Measurements from ENCODE around the gene CA7. TPM values are rescaled to one million over a fixed set of nuclear protein-coding genes. Genes with fewer than 3 reads are reported as not detected.
"Not testable (repeated sequence)": the region's sequence is repeated elsewhere in the genome, so short reads cannot be mapped to it uniquely, and the experiment has no call there.

CA7 gene
- total RNA-seq, 2 donors from 2014 or later = not detected

DNA sequence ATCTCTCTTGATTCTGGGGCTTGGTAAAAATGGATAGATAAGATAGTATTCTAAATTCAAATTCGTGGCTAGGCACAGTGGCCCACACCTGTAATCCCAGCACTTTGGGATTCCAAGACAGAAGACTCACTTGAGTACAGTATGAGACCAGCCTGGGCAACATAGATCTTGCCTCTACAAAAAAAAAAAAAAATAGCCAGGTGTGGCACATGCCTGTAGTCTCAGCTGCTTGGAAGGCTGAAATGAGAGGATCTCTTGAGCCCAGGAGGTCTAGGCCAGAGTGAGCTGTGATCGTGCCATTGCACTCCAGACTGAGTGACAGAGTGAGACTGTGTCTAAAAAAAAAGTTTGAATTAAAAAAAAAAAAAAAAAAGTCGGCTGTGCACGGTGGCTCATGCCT is 45.4 kb downstream of the CA7 start:
- intact Hi-C loops (cut with DNase I) = loop anchor here (5.0 kb wide), 2 partner anchors 38 to 268 kb away; partner anchors contain the start of genes FBXL8 (in 1 of the 2), RRAD (in 1 of the 2) and TRADD (in 1 of the 2)
- DNase-seq (ENCODE audit: low spot score) = no peak

- DNase-seq (ENCODE audit: low spot score) = no peak
- intact Hi-C loops (cut with DNase I) = loop anchor here (5.0 kb wide), 2 partner anchors 37 to 267 kb away; partner anchors contain the start of genes FBXL8 (in 1 of the 2), RRAD (in 1 of the 2) and TRADD (in 1 of the 2)
Measured at GRCh38 chr16:66890799-66891198, 46.6 kb downstream of the CA7 start.

- DNase-seq (ENCODE audit: low spot score) = no peak
- intact Hi-C loops (cut with DNase I) = loop anchor here (5.0 kb wide), 2 partner anchors 36 to 266 kb away; partner anchors contain the start of genes FBXL8 (in 1 of the 2), RRAD (in 1 of the 2) and TRADD (in 1 of the 2)
Measured at GRCh38 chr16:66891360-66891759, 47.1 kb downstream of the CA7 start.

GRCh38 chr16:66891797-66892196 is 47.6 kb downstream of the CA7 start:
- intact Hi-C loops (cut with DNase I) = loop anchor here (5.0 kb wide), 2 partner anchors 36 to 266 kb away; partner anchors contain the start of genes FBXL8 (in 1 of the 2), RRAD (in 1 of the 2) and TRADD (in 1 of the 2)
- DNase-seq (ENCODE audit: low spot score) = no peak

DNA sequence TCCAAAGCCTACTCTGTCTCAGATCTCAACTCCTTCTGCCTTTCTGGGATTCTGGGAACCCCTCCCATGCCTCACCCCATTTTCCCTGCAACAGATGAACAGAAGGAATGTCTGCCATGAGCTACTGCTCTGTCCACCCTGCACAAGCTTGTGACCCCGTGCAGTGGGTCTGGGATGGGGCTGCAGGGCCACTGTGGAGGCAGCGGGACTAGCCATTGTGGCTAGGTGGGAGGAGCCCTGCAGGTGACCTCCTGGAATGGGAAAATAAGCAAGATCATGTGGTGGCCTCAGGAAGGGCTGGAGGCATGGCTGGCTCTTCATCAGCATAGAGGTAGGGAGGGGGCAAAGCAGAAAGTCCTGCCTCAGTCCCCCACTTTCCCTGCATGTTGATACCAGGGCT is 49.8 kb downstream of the CA7 start:
- intact Hi-C loops (cut with DNase I) = loop anchor here (5.0 kb wide), 2 partner anchors 33 to 263 kb away; partner anchors contain the start of genes FBXL8 (in 1 of the 2), RRAD (in 1 of the 2) and TRADD (in 1 of the 2)
- DNase-seq (ENCODE audit: low spot score) = peak; percentile 74

DNA sequence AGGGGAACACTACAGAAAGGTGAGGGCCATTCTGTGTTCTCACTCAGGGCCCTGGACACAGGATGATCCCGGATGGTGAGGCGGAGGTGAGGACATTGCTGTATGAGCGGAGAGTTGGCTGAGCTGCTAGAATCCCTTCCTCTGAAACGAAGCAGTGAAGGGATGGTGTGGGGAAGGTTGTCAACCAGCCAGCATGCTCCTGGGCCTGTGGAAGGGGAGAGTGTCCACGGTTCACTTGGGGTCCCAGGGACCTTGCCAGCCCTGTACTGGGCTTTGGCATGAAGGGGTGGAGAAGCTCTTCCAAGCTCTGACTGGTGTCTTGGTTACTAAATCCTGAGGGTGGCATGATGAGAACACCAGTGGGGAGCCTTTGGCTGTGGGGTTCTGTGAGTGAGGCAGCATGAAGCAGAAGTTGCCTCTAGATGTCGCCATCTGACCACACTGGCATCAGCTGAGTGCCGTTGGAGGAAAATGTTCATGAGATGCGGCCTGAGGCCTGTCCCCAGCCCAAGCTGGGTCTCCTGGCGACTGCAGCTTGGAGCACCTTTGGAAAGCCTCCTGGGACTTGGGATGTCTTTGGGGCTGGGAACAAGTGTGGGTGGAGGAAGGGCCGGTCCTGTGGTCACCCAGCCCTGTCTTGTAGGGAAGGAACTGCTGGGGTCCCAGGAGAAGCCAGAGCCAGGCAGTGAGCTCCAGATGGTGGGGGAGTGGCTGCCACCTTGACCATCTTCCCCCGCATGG is 50.9 kb downstream of the CA7 start:
- DNase-seq (ENCODE audit: low spot score) = no peak
- intact Hi-C loops (cut with DNase I) = loop anchor here (5.0 kb wide), 3 partner anchors 32 to 262 kb away; partner anchors contain the start of genes CIAO2B (in 1 of the 2), FBXL8 (in 1 of the 2), RRAD (in 1 of the 2) and TRADD (in 1 of the 2)

- no peak for DNase-seq (ENCODE audit: low spot score)
- intact Hi-C loops (cut with DNase I) = loop anchor here in 1 of 2 donors (5.0 kb wide), 1 partner anchor 37 kb away; the partner anchor contains the start of gene CIAO2B
Measured at GRCh38 chr16:66895689-66895979, 51.4 kb downstream of the CA7 start.

- intact Hi-C loops (cut with DNase I) = loop anchor here in 1 of 2 donors (5.0 kb wide), 1 partner anchor 36 kb away; the partner anchor contains the start of gene CIAO2B
- no peak for DNase-seq (ENCODE audit: low spot score)
Measured at GRCh38 chr16:66895999-66896398, 51.8 kb downstream of the CA7 start.

DNA sequence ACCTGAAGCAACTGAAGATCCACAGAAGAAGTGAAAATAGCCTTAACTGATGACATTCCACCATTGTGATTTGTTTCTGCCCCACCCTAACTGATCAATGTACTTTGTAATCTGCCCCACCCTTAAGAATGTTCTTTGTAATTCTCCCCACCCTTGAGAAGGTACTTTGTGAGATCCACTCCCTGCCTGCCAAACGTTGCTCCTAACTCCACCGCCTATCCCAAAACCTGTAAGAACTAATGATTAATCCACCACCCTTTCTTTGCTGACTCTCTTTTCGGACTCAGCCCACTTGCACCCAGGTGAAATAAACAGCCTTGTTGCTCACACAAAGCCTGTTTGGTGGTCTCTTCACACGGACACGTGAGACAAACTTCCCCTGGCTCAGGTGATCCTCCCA is 52.5 kb downstream of the CA7 start:
- DNase-seq (ENCODE audit: low spot score) = not testable (repeated sequence)
- intact Hi-C loops (cut with DNase I) = loop anchor here in 1 of 2 donors (5.0 kb wide), 1 partner anchor 36 kb away; the partner anchor contains the start of gene CIAO2B

DNA sequence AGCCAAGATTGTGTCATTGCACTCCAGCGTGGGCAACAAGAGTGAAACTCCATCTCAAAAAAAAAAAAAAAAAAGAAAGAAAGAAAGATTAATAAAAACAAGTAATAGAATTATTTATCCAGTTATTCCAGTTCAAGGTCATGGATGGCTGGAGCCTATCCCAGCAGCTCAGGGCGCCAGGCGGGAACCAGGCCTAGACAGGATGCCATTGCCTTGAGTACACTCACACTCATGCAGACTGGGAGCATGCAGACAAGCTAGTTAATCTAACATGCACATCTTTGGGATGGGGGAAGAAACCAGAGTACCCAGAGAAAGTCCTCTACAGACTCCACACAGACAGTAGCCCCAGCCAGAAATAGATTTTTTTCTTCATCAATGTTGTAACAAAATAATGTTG is 54.0 kb downstream of the CA7 start:
- DNase-seq (ENCODE audit: low spot score) = no peak
- intact Hi-C loops (cut with DNase I) = loop anchor here in 1 of 2 donors (5.0 kb wide), 1 partner anchor 34 kb away; the partner anchor contains the start of gene CIAO2B

DNA sequence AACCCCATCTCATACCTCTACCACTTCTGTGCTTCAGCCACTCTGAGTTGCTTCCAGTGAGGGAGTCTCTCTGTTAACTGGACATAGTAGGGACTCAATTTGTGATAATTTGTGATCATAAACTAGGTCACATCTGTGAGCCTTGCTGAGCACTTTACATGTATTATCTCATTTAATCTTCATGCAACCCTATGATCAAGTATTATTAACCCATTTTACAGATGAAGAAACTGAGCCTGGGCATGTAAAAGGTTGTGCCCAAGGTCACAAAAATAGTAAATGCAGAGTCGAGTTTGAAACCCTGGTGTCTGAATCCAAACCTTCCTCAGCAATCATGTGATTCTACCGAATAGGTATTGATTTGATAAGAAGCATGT is 54.7 kb downstream of the CA7 start:
- DNase-seq (ENCODE audit: low spot score) = no peak
- intact Hi-C loops (cut with DNase I) = loop anchor here in 1 of 2 donors (5.0 kb wide), 1 partner anchor 33 kb away; the partner anchor contains the start of gene CIAO2B

DNA sequence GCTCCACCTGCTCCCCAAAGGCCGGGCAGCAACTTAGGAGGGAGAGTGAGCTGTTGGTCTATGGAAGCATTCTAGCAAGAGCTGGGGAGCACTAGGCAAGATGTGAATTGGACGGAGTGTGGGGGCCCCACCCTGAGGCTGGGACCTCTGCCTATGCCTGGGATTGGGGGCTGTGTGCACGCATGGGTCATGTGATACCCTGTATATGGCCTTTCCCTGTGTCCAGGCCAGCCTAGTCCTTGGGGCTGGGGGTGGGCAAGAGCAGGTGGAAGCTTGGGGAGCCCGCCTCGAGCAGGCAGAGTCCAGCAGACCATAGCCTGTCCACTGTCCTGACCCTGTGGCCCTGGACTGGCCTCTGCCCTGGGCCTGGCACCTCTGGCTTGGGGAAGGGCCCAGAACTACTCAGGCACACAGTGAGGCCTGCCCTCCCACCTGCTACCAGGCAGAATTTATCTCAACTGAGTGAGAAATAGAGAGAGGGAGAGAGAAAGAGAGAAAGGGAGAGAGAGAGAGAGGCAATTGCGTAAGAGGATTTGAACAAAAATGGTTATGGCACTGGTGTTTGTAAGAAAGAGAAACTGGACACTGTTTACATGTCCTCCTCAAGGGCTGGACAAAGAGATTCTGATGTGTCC is 55.2 kb downstream of the CA7 start:
- intact Hi-C loops (cut with DNase I) = loop anchor here in 1 of 2 donors (5.0 kb wide), 1 partner anchor 33 kb away; the partner anchor contains the start of gene CIAO2B
- DNase-seq (ENCODE audit: low spot score) = no peak

- intact Hi-C loops (cut with DNase I) = loop anchor here in 1 of 2 donors (5.0 kb wide), 1 partner anchor 32 kb away; the partner anchor contains the start of gene CIAO2B
- peak; percentile 93 for DNase-seq (ENCODE audit: low spot score)
Measured at GRCh38 chr16:66899945-66900710, 55.9 kb downstream of the CA7 start.

DNA sequence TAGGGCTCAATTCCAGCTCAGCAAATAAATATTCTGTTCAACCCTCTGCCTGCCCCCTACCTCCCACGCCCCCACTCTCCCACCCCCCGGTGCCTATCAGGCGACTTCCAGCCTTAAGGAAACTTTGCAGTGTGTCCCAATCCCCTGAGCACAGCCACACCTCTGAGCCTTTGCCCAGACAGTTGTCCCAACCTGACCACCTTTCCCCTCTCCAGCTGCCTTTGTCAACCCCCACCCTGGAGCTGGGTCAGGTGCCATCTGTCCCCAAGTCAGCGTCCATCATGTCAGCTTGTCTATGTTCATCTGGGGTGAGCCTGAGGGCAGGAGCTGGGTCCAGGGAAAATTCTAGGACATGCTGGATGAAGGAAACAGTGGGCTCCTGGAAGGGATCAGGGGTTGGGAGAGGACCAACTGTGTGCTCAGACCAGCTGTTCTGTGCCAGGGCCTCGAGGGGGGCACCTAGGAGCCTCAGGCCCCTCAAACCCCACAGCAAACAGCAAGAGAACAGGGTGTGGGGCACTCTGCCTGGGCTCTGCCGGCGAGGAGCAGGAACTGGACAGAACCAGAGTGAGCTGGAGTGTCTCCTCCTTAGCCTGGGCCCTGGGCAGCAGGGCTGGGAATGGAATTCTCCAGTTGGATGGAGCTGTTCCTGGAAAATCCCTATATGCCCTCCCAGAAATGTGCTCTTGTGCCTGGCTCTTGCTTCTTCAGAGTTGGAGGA is 56.7 kb downstream of the CA7 start:
- DNase-seq (ENCODE audit: low spot score) = peak; percentile 81
- intact Hi-C loops (cut with DNase I) = no loop called here

DNA sequence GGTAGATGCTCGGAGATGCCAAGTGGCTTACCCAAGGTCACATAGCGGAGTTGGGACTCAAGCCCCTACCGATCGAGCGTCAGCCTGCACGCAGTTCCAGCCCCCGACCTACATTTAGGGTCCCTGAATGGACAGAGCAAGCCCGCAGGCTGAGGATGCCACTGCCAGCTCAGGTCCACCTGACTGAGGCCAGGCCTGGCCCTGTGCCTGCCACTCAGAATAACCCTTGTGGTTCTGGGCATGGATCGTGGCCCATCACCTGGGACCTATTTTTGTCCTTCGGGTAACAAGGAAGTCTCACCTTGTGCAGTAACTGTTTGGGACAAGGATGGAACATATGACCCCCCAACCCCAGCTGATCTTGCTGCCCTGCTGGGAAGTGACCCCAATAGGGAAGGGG is 57.4 kb downstream of the CA7 start:
- intact Hi-C loops (cut with DNase I) = no loop called here

DNA sequence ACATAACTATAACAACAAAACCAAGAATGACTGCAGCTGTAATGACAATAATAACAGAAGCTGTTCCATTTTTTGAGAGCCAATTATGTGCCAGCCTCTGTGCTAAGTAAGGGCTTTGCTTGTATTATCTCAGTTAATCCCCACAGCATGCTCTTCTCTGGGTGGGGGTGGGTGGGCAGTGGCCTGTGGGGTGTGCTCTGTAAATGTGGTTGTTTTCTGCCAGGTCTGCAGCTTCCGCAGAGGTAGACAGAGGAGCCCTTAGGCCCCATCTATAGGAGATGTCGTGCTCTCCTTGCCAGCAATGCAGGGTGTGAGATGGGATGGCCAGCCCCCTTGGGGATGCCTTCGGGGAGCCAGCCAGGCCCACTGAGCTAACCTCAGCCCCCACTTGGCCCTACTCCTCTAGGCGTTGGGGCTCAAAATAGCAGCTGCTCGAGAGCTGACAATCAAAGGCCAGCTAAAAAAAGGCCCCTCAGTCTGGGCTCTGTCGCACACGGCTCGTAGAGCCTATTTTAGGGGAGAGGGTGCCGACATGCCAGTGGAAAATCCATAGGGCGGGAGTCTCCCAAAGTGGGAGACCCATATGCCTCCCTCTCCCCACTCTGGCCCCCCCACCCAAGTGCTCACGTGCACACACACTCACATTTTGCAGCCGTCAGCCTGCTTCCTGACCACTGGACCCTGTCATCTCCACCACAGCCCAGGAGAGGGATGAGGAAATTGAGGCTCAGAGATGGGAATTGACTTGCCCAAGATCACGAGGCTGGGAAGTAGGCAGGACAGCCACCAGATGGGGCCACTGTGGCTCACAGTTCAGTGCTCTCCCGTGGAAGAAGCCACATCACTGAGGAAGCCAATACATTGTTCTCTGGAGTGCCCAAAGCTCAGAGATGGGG is 58.7 kb downstream of the CA7 start:
- intact Hi-C loops (cut with DNase I) = no loop called here
- no peak for DNase-seq (ENCODE audit: low spot score)

More for the DNA sequence above, 57.4 kb downstream of the CA7 start:
- no peak for DNase-seq (ENCODE audit: low spot score)
